Measurements from ENCODE around the gene CRAT.

CRAT gene

DNA sequence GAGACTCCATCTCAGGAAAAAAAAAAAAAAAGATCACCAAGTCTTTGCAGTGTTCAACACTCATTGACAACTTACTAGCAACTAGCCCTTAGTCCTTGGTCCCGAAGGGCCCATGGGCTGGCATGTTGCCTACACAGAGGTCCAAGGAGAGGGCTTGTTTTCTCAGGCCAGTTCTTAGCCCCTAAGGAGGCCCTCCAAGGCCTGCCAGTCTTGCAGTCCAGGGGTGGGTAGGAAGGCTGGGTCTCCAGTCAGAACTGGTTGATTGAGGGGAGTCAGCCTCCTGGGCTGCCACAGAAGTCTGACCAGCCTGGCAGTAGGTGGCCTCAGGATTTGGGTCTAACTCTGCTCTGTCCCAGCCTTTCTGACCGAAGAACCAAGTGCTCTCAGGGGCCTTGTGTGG lies 34.7 kb upstream of the CRAT start:
- peak overlapping the region; percentile 55 to 62 for H3K9ac ChIP-seq (ENCODE audit: low read length in 2 of 2)
- no peaks in the 10 kb centered on the region for H3K27me3 ChIP-seq (ENCODE audit: control insufficient read depth in 1 of 2, insufficient read depth in 2 of 2, low read length in 2 of 2)
- H3K36me3 ChIP-seq (ENCODE audit: control insufficient read depth in 2 of 2, insufficient read depth in 2 of 2, low read length in 2 of 2): peaks cover 12 to 20% of the 10 kb centered on the region in 2 donors
- no peaks in the 10 kb centered on the region for H3K9me3 ChIP-seq (ENCODE audit: control insufficient read depth in 2 of 2, low read length in 2 of 2)
- no peak overlapping the region for H3K4me3 ChIP-seq (ENCODE audit: low read length in 2 of 2)
- peak overlapping the region; percentile 92 for H3K27ac ChIP-seq (ENCODE audit: low read length)
- peaks cover 72% of the 10 kb centered on the region for H3K4me1 ChIP-seq (ENCODE audit: control insufficient read depth, insufficient read depth, low read length)

DNA sequence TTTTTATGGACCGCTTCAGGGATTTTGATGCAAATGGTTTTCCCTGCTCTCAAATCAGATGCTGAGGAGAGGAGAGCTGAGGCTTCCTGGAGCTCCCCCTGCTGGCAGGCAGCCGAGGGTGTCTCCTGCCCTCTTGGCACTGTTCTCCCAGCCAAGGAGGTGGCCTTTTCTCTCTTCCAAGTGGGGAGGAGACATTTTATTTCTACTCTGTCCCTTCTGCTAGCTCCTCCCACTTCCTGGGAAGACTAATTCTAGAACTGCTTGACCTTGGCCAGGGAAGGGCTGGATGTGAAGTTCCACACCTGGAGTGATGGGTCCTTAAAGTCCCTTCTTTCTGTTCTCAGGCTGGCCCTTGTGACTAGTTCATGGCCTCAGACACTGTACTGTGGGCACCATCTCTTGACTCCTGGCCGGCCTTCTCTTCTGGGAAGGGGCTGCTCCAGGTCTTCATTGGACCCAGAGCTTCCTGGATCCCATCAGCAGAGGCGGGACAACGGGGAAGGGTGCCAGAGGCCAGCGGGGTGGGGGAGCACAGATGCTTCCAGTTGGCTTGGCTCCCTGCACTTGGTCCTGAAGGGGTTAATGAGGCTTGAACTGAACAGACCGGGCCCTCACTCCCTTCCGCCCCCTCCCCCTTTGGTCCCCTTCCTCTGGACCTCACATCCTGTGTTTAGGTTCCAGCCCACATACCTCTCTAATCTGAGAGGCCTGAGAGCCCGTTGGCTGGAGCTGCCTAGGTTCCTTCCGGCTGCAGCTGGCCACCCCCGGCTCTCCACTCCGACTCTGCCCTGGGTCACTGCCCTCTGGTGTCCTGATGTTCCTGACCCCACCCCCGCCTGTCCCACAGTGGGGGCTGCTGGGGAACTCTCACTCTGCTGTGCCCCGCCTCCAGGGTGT lies 32.7 kb upstream of the CRAT start:
- Histone ChIP-seq H3K4me1 (ENCODE audit: control insufficient read depth, insufficient read depth, low read length) (peaks cover 91% of the 10 kb centered on the region), H3K4me3 (ENCODE audit: low read length in 2 of 2) (peak overlapping the region; percentile 37 to 65), H3K9ac (ENCODE audit: low read length in 2 of 2) (peak overlapping the region; percentile 61 to 62)

DNA sequence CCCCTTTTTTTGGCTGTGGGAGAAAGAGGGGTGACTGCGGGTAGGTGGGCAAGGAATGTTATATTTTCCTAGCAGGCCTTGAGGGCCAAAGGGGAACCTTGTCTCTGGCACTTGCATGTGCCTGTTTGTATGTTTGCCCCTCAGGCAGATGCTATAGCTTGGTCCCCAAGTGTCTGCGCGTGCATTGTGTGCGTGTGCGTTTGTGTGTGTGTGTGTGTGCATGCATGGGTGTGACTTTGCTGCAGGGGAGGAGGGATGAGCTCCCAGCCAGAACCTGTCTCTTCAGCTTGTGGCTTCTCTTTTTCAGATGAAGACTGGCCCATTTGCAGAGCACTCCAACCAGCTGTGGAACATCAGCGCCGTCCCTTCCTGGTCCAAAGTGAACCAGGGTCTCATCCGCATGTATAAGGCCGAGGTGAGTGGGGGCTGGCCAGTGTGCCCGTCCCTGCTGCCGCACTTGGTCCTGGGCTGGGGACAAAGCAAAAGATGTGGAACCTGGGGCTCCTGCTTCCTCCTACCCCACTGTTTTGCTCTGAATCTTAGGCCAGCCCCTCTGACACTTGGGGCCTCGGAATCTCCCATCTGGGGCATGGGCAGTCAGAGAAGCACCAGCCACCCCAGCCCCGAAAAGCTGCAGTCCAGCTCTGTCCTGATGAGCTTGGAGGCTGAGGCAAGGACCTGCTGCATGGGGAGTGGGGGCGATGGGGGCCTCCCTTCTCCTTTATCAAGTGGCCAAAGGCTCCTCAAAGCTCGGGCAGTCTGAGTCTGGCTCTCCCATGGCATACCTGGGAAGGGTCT lies 31.7 kb upstream of the CRAT start:
- Histone ChIP-seq H3K36me3 (ENCODE audit: control insufficient read depth in 2 of 2, insufficient read depth in 2 of 2, low read length in 2 of 2) (peaks cover 6 to 9% of the 10 kb centered on the region in 2 donors), H3K27ac (ENCODE audit: low read length) (peak overlapping the region; percentile 100), H3K9me3 (ENCODE audit: control insufficient read depth in 2 of 2, low read length in 2 of 2) (no peaks in the 10 kb centered on the region), H3K9ac (ENCODE audit: low read length in 2 of 2) (peak overlapping the region; percentile 61 to 62), H3K4me3 (ENCODE audit: low read length in 2 of 2) (peak overlapping the region; percentile 36 to 65), H3K27me3 (ENCODE audit: control insufficient read depth in 1 of 2, insufficient read depth in 2 of 2, low read length in 2 of 2) (no peaks in the 10 kb centered on the region), H3K4me1 (ENCODE audit: control insufficient read depth, insufficient read depth, low read length) (peaks cover 90% of the 10 kb centered on the region)

More for the DNA sequence above, 32.7 kb upstream of the CRAT start:
- no peaks in the 10 kb centered on the region for H3K27me3 ChIP-seq (ENCODE audit: control insufficient read depth in 1 of 2, insufficient read depth in 2 of 2, low read length in 2 of 2)
- no peaks in the 10 kb centered on the region for H3K9me3 ChIP-seq (ENCODE audit: control insufficient read depth in 2 of 2, low read length in 2 of 2)
- peak overlapping the region; percentile 100 for H3K27ac ChIP-seq (ENCODE audit: low read length)
- peaks cover 4 to 10% of the 10 kb centered on the region in 2 donors for H3K36me3 ChIP-seq (ENCODE audit: control insufficient read depth in 2 of 2, insufficient read depth in 2 of 2, low read length in 2 of 2)

DNA sequence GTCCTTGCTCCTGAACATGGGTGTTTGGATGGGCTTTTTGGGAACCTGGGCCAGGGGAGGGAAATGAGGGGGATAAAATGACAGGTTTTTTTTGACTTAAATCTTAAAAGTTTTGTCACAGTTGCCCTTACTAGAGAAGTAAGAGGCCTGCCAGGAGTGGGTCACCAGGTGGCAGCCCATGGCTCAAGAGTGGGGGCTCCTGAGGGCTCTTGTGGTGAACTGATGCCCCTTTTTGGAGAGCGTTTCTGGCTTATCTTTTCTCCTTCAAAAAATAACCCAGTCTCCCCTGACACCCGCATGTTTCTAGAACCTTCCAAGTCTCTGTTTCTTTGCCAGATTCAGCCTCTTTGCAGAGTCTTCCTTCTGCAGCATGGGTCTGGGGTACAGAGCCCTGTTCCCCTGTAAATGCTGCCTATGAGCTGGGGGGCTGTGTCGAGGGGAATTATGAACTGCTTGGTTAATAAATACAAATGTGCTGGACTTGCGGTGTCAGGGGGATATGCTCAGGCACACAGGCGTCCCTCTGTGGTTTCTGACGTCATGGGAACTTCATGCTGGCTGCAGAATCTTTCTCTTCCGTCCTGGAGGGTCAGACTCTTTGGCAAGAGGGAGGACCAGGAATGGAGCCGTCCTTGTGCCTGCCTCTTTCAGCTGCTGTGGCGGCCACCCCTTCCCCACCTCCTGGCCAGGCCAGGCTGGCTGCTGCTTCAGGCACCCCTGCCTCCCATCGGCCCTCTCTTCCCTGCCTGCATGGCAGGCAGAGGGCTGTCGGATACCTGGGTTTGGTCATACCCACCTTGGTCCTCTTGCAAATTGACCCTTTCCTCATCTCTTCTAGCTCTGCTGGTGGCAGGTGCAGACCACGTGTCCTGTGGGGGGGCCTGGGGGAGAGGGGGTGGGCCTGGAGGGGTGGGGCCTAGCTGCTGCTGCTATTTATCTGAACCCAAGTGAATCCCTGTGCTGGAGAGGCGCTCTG lies 30.8 kb upstream of the CRAT start:
- H3K27me3 ChIP-seq (ENCODE audit: control insufficient read depth in 1 of 2, insufficient read depth in 2 of 2, low read length in 2 of 2): no peaks in the 10 kb centered on the region
- H3K9ac ChIP-seq (ENCODE audit: low read length in 2 of 2): peak overlapping the region; percentile 79 to 99
- H3K27ac ChIP-seq (ENCODE audit: low read length): peak overlapping the region; percentile 100
- H3K9me3 ChIP-seq (ENCODE audit: control insufficient read depth in 2 of 2, low read length in 2 of 2): no peaks in the 10 kb centered on the region
- peak overlapping the region; percentile 59 to 79 for H3K4me3 ChIP-seq (ENCODE audit: low read length in 2 of 2)
- peaks cover 80% of the 10 kb centered on the region for H3K4me1 ChIP-seq (ENCODE audit: control insufficient read depth, insufficient read depth, low read length)
- H3K36me3 ChIP-seq (ENCODE audit: control insufficient read depth in 2 of 2, insufficient read depth in 2 of 2, low read length in 2 of 2): peaks cover 8 to 19% of the 10 kb centered on the region in 2 donors

DNA sequence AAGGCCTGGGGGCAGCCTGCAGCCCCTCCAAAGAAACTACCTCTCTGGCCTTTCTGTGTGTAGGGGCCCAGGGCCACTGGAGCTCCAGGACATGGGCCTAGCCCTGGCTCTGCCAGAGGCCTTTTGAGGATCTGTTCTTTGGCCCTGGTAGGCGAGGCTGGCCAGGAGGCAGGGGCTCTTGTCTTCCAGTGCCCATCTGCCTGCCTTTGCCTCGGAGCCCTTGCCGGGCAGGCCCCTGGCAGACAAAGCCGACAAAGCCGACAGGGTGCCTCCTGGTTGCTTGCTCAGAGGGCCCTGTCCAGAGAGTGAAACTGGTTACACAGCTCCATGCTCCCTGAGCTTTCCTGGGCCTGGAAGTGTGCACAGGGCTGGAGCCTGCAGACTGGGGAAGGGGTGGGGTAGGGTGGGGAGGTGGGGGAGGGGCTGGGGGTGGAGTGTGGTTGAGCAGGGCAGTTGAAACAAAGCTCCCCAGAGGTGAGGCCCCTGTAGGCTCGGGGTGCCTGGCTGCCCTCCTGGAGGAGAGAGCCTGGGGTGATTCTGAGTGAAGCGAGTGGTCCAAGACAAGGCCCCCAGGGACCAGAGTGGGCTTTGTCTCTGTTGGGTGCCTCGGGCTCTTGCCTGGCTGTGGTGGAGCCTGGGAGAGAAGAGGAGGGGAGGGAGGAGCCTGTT lies 29.9 kb upstream of the CRAT start:
- Histone ChIP-seq H3K4me3 (ENCODE audit: low read length in 2 of 2) (peak overlapping the region; percentile 72 to 79), H3K27ac (ENCODE audit: low read length) (peak overlapping the region; percentile 100), H3K9ac (ENCODE audit: low read length in 2 of 2) (peak overlapping the region; percentile 95 to 99), H3K27me3 (ENCODE audit: control insufficient read depth in 1 of 2, insufficient read depth in 2 of 2, low read length in 2 of 2) (no peaks in the 10 kb centered on the region), H3K9me3 (ENCODE audit: control insufficient read depth in 2 of 2, low read length in 2 of 2) (no peaks in the 10 kb centered on the region), H3K36me3 (ENCODE audit: control insufficient read depth in 2 of 2, insufficient read depth in 2 of 2, low read length in 2 of 2) (peaks cover 10 to 20% of the 10 kb centered on the region in 2 donors), H3K4me1 (ENCODE audit: control insufficient read depth, insufficient read depth, low read length) (peaks cover 72% of the 10 kb centered on the region)

DNA sequence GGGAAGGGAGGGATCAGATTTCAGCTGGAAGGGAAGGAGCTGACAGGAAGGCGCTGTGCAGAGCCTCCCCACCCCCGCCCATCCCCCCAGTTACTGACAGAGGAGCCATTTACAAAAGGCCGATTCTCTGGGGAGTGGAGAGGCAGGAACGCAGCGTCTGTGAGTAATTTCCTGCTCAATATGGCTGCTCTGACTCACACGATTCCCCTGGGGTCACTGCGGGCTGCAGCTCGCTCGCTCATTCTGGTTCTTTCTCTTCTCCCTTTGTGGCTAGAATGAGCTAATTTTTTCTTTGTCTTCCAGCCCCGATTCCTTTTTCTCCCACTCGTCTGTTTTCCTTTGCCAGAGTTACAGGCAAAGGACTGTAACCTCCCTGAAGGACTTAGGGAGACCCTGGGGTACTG lies 29.4 kb upstream of the CRAT start:
- H3K9ac ChIP-seq (ENCODE audit: low read length in 2 of 2): peak overlapping the region; percentile 95 to 99
- H3K27me3 ChIP-seq (ENCODE audit: control insufficient read depth in 1 of 2, insufficient read depth in 2 of 2, low read length in 2 of 2): no peaks in the 10 kb centered on the region
- H3K4me3 ChIP-seq (ENCODE audit: low read length in 2 of 2): peak overlapping the region; percentile 72 to 79
- H3K36me3 ChIP-seq (ENCODE audit: control insufficient read depth in 2 of 2, insufficient read depth in 2 of 2, low read length in 2 of 2): peaks cover 13 to 20% of the 10 kb centered on the region in 2 donors
- no peaks in the 10 kb centered on the region for H3K9me3 ChIP-seq (ENCODE audit: control insufficient read depth in 2 of 2, low read length in 2 of 2)
- peak overlapping the region; percentile 100 for H3K27ac ChIP-seq (ENCODE audit: low read length)
- H3K4me1 ChIP-seq (ENCODE audit: control insufficient read depth, insufficient read depth, low read length): peaks cover 67% of the 10 kb centered on the region

DNA sequence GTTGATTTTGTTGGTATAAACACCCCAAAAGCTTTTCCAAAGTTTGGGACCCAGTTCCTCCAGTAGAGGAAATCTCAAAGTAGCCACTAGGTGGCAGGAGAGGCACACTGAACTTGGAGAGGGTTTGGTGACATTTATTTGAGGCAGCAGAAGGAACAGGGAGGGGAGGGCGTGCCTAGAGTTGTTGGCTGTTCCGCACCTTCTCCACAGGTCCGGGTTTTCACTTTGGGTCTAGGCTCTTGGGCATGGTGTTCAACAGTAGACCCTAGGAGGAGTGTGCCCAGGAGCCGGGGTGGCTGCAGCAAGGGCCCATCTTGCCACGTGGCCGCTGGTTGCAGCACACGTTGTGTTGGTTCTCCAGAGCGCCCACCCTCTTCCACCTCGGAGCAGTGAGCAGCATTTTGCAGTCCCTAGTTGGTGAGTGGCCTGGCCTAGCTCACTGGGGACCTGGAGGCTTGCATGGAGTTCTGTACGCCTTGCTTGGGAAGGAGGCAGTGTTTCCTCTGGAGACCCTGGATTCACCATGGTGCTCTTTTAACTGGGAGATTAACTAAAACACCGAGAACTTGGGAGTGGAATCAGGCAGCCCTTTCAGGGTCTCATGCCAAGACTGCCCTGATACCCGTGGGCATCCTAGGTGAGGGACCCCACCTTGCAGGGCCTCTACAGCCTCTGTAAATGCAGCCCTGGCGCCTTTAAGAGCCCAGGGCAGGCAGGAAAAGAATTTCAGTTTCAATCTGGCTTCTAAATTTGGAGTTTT lies 28.8 kb upstream of the CRAT start:
- peak overlapping the region; percentile 100 for H3K27ac ChIP-seq (ENCODE audit: low read length)
- H3K4me1 ChIP-seq (ENCODE audit: control insufficient read depth, insufficient read depth, low read length): peaks cover 64% of the 10 kb centered on the region
- H3K36me3 ChIP-seq (ENCODE audit: control insufficient read depth in 2 of 2, insufficient read depth in 2 of 2, low read length in 2 of 2): peaks cover 16 to 25% of the 10 kb centered on the region in 2 donors
- H3K27me3 ChIP-seq (ENCODE audit: control insufficient read depth in 1 of 2, insufficient read depth in 2 of 2, low read length in 2 of 2): no peaks in the 10 kb centered on the region
- H3K9me3 ChIP-seq (ENCODE audit: control insufficient read depth in 2 of 2, low read length in 2 of 2): no peaks in the 10 kb centered on the region
- H3K4me3 ChIP-seq (ENCODE audit: low read length in 2 of 2): peak overlapping the region; percentile 51 to 79
- peak overlapping the region; percentile 72 to 99 for H3K9ac ChIP-seq (ENCODE audit: low read length in 2 of 2)

DNA sequence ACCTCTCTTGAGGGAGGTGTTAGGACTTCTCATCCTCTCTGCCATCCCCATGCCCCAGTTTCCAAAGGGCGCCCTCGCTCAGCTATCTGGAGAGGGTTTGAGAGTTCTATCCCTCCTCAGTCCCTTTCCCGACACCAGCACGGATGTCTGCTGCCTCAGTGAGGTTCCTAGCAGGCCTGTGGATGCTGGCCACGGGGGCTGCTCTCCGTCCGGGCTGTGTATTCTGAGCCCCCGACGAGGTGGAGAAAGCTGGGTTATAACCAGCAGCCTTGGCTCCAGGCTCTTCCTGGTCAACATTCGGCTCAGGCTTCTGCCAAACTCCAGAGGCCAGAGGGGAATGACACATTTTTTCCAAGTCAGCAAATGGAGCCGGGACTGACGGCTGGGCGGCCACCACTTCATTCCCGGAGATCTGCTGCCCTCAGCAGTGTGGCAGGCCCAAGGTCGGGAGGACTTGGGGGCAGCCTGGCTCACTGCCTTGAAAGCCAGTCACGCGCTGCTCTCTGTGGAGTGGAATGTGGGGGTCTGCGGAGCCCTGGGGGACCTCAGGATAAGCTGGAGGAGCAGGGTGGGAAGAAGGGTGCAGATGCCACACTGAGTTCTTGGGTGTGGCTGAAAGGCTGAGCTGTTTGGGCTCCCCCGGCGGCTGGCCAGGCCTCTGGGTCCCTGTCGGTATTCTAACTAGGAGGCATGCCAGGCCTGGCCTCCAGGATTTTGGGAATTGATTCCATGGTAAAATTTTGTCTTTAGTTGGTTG lies 28.1 kb upstream of the CRAT start:
- H3K9me3 ChIP-seq (ENCODE audit: control insufficient read depth in 2 of 2, low read length in 2 of 2): no peaks in the 10 kb centered on the region
- peak overlapping the region; percentile 100 for H3K27ac ChIP-seq (ENCODE audit: low read length)
- H3K27me3 ChIP-seq (ENCODE audit: control insufficient read depth in 1 of 2, insufficient read depth in 2 of 2, low read length in 2 of 2): no peaks in the 10 kb centered on the region
- H3K9ac ChIP-seq (ENCODE audit: low read length in 2 of 2): peak overlapping the region; percentile 68 to 99
- peaks cover 15 to 22% of the 10 kb centered on the region in 2 donors for H3K36me3 ChIP-seq (ENCODE audit: control insufficient read depth in 2 of 2, insufficient read depth in 2 of 2, low read length in 2 of 2)
- peaks cover 58% of the 10 kb centered on the region for H3K4me1 ChIP-seq (ENCODE audit: control insufficient read depth, insufficient read depth, low read length)
- H3K4me3 ChIP-seq (ENCODE audit: low read length in 2 of 2): peak overlapping the region in 1 of 2 donors; percentile 54

DNA sequence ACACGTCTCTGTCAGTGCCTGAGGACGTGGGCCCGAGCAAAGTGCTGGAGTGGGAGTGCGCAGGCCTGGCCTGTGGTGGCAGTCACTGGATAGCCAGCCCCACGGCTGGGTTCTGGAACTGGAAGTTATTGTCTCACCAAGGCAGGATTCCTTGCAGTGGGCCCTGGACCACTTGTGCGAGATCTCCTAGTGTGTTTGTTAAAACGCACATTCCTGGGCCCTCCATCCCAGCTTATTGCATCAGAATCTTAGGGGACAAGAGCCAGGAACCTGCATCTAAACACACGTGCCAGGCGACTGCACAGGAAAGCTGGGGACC lies 27.5 kb upstream of the CRAT start:
- H3K27ac ChIP-seq (ENCODE audit: low read length): peak overlapping the region; percentile 100
- H3K36me3 ChIP-seq (ENCODE audit: control insufficient read depth in 2 of 2, insufficient read depth in 2 of 2, low read length in 2 of 2): peaks cover 18 to 26% of the 10 kb centered on the region in 2 donors
- H3K9me3 ChIP-seq (ENCODE audit: control insufficient read depth in 2 of 2, low read length in 2 of 2): no peaks in the 10 kb centered on the region
- H3K4me1 ChIP-seq (ENCODE audit: control insufficient read depth, insufficient read depth, low read length): peaks cover 52% of the 10 kb centered on the region
- no peaks in the 10 kb centered on the region for H3K27me3 ChIP-seq (ENCODE audit: control insufficient read depth in 1 of 2, insufficient read depth in 2 of 2, low read length in 2 of 2)
- H3K4me3 ChIP-seq (ENCODE audit: low read length in 2 of 2): no peak overlapping the region
- H3K9ac ChIP-seq (ENCODE audit: low read length in 2 of 2): peak overlapping the region; percentile 68 to 99

All from stomach smooth muscle (tissue), 2 donors.